HEK293T (cell line): ENCODE results near the gene SLC25A26.

Experiments
- BHLHE40 ChIP-seq: fragments of 450-650 bp; IDR thresholded peaks from 2 replicates; pipeline ENCODE4 v1.6.1; 2016; ENCODE audit warnings: mild to moderate bottlenecking, moderate library complexity, borderline replicate concordance
- ELF4 ChIP-seq: fragments of 450-650 bp; IDR thresholded peaks from 2 replicates; pipeline ENCODE4 v1.6.1; 2017; ENCODE audit warnings: antibody characterized with exemption
- FOXA1 ChIP-seq: fragments of 450-650 bp; IDR thresholded peaks from 2 replicates; pipeline ENCODE4 v1.6.1; 2016; ENCODE audit warnings: mild to moderate bottlenecking
- FOXK2 ChIP-seq: fragments of 450-650 bp; IDR thresholded peaks from 2 replicates; pipeline ENCODE4 v1.6.1; 2016; ENCODE audit warnings: mild to moderate bottlenecking
- FOXM1 ChIP-seq: fragments of 450-650 bp; IDR thresholded peaks from 2 replicates; pipeline ENCODE4 v1.6.1; 2017; ENCODE audit warnings: mild to moderate bottlenecking, borderline replicate concordance
- HDGF ChIP-seq: fragments of 450-650 bp; IDR thresholded peaks from 2 replicates; pipeline ENCODE4 v1.6.1; 2017; ENCODE audit warnings: antibody characterized with exemption, borderline replicate concordance
- NFRKB ChIP-seq: fragments of 450-650 bp; IDR thresholded peaks from 2 replicates; pipeline ENCODE4 v1.6.1; 2016; ENCODE audit warnings: mild to moderate bottlenecking, moderate library complexity
- SP1 ChIP-seq: fragments of 450-650 bp; IDR thresholded peaks from 2 replicates; pipeline ENCODE4 v1.6.1; 2017
- TF ChIP-seq, protein P1 (sequence below): fragments of 450-650 bp; IDR thresholded peaks from 2 replicates; pipeline ENCODE4 v1.6.1; 2016

DNA sequence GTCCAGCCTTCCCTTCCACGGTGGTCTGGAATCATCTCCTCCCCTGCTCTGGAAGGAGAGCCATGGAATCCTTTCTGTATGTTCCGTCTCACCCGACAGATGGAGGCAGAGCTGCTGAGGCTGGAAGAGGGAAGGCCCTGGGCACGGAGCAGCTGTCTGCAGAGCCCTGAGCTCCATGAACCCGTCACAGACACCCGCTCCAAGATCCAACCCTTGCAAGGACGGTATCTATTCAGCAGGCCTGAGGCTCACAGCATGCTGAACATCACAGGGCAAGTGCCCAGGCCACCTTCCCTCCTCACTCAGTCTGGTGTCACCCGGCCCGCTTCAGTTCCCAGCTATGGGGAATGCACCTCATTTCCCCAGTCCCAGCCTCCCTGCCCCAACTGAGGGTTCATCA, 176.1 kb downstream of the SLC25A26 start:
- no peak for TF ChIP-seq BHLHE40
- no peak for TF ChIP-seq HDGF
- TF ChIP-seq ELF4: no peak
- no peak for TF ChIP-seq FOXM1
- TF ChIP-seq FOXK2: no peak
- no peak for TF ChIP-seq FOXA1
- TF ChIP-seq, protein P1, sequence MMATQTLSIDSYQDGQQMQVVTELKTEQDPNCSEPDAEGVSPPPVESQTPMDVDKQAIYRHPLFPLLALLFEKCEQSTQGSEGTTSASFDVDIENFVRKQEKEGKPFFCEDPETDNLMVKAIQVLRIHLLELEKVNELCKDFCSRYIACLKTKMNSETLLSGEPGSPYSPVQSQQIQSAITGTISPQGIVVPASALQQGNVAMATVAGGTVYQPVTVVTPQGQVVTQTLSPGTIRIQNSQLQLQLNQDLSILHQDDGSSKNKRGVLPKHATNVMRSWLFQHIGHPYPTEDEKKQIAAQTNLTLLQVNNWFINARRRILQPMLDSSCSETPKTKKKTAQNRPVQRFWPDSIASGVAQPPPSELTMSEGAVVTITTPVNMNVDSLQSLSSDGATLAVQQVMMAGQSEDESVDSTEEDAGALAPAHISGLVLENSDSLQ: no peak
- TF ChIP-seq NFRKB: no peak
- TF ChIP-seq SP1: no peak
